ENCODE results near the gene EMP1.

- TF ChIP-seq CTCF (IDR thresholded peaks at IDR 0.05; ENCODE audit: extremely low read depth in 1 of 2, insufficient read depth in 1 of 2, low read depth in 1 of 2, low read length in 2 of 2) (no peak), POLR2A (IDR thresholded peaks at IDR 0.05; ENCODE audit: low read depth, low read length) (peak; percentile 17), POLR2AphosphoS5 (IDR thresholded peaks at IDR 0.05; ENCODE audit: insufficient read depth, low read depth, low read length) (no peak), FOS (IDR thresholded peaks at IDR 0.05; ENCODE audit: borderline replicate concordance, insufficient read depth, low read length) (no peak)
Measured at GRCh38 chr12:13210236-13211190, 14.0 kb downstream of the EMP1 start.

Measured in endothelial cell of umbilical vein (primary cell).